LNCAP (cell line): Measurements from ENCODE around the gene ARL15.

Experiments used
- CTCF ChIP-seq: fragments of 450-650 bp; IDR thresholded peaks from 2 replicates; pipeline ENCODE4 v1.5.1; 2017; ENCODE audit warnings: mild to moderate bottlenecking

The ARL15 gene

GRCh38 chr5:54045077-54045792, 265.1 kb downstream of the ARL15 start:
- TF ChIP-seq CTCF, result no peak

- TF ChIP-seq CTCF, result no peak
Measured at GRCh38 chr5:54040804-54041203, 269.6 kb downstream of the ARL15 start.

- TF ChIP-seq CTCF, result no peak
Measured at GRCh38 chr5:54040018-54040417, 270.4 kb downstream of the ARL15 start.

GRCh38 chr5:54037205-54037604, 273.2 kb downstream of the ARL15 start:
- TF ChIP-seq CTCF, result no peak

- no peak for TF ChIP-seq CTCF
Measured at GRCh38 chr5:54030981-54031380, 279.4 kb downstream of the ARL15 start.

DNA sequence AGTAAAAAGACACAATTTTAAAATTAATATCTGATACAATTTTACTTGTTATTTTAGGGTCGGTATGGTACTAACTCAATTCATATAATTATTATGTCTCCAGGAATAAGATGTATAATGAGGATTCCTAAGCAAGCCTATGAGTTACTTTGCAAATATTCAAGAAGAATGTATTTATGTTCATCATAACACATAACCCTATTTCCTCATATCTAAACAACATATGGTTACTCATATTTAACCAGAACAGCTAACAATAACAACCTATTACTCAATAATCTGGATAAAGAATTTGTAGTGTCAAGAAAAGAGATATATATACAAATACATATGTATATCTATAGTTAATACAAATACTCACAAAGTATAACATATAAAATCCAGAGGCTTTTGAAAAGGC, 285.9 kb downstream of the ARL15 start:
- no peak for TF ChIP-seq CTCF

DNA sequence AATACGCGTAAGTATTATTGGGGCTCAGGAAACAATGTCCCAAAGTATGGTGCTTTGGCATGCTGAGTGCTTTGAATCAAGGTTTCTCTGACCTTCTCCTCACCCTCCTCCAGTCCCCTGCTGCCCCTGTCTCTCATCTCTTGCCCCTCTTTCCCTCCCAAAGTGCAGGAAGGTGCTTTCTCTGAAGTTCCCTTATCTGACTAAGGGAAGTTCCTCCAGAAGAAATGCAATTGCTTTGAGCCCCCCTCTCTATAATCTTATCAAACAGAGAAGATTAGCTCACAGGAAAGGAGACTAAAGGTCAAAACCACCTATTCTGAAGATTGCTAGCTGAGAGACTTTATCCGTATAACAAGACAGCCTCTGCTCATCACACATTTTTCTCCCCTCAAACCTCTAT, 288.1 kb downstream of the ARL15 start:
- no peak for TF ChIP-seq CTCF
